HL-60/S4 treated with phorbol 12-myristate 13-acetate at 8.2 ng/mL for 4 days and 3 days (cell line): ENCODE measurements around the gene WTAP.
"Not testable (repeated sequence)": the region's sequence is repeated elsewhere in the genome, so short reads cannot be mapped to it uniquely, and the experiment has no call there.

ENCODE experiments used
- in situ Hi-C: fragments of 300-500 bp; cut with MboI; formaldehyde crosslinking; loops from 2 replicates; pipeline ENCODE4 v1.15.0; 2022; ENCODE audit warnings: low sequenced_read_pairs

The WTAP gene

DNA sequence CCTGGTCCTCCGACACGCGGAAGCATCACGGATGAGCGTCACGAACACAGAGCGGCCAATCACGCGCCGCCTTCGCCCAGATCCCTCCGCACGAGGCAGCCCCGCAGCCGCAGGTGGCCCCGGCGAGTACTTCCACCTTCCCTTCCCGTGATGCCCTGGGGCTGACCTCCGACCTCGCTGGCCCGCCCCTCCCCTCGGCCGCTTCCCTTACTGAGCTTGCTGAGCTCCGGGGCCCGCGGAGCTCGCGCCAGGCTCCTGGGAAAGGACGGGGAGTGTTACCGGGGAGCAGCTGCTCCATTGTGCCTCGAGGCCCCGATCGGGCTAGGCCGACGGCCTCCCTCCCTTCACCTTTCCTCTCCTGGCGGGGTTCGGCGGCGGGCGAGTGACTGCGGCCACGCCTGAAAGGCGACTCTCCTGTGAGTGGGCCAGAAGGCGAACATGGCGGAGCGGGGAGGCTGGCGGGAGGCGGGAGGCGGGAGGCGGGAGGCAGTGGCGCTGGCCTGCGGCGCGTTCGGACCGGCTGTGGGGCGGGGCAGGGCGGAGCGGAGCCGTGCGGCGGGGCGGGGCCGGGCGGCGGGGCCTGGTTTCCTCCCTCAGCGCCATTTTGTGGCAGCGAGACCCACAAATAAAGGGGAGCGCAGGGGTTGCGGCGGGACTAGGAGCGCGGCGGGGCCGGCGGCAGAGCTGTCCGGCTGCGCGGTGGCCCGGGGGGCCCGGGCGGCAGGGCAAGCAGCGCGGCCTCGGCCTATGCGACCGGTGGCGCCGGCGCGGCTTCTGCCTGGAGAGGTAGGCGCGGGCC is at the start of gene WTAP:
Gene WTAP, plus strand, starts transcription at position 589 of the 799 bp plus-strand sequence. CDS start 8,760 bp downstream, outside the sequence.
- in situ Hi-C loops, result no loop called here

DNA sequence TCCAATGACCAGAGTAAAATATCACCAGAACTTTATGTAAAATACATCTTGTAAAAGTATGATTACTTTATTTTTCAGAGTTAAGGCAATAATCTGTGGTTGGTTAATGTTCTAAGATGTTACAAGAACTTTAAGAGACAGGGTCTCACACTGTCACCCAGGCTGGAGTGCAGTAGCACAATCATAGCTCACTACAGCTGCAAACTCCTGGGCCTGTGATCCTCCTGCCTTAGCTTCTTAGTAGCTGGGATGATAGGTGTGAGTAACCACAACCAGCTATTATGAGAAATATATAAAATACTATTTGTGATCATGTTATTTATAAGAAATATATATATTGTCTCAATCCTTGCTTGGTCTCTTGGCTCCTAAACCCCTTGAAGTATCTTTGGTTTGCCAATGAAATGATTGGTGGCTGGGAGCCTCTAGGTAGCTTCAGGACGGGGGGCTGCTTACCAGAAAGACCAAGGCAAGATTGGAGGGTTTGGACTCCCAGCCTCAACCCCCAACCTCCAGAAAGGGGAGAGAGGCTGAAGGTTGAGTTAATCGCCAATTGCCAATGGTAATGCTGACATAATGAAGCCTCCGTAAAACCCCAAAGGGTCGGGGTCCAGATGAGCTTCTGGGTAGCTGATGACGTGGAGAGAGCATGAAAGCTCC is 49.7 kb upstream of the WTAP start:
- in situ Hi-C loops, result no loop called here

DNA sequence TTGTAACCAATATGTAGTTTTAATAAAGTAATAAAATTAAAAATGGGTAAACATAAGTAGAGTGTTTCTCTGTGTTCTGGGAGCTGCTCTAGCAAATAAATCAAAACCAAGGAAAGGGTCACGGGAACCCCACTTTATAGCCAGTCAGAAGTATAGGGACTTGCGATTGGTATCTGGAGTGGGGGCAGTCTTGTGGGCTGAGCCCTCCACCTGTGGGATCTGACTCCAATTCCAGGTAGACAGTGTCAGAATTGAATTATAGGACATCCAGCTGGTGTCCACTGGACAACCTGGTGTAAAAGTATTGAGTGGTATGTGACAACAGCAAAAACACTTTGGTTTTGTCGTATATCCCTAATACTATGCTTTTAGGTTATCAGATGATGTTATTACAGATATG is 48.7 kb upstream of the WTAP start:
- in situ Hi-C loops, result no loop called here

DNA sequence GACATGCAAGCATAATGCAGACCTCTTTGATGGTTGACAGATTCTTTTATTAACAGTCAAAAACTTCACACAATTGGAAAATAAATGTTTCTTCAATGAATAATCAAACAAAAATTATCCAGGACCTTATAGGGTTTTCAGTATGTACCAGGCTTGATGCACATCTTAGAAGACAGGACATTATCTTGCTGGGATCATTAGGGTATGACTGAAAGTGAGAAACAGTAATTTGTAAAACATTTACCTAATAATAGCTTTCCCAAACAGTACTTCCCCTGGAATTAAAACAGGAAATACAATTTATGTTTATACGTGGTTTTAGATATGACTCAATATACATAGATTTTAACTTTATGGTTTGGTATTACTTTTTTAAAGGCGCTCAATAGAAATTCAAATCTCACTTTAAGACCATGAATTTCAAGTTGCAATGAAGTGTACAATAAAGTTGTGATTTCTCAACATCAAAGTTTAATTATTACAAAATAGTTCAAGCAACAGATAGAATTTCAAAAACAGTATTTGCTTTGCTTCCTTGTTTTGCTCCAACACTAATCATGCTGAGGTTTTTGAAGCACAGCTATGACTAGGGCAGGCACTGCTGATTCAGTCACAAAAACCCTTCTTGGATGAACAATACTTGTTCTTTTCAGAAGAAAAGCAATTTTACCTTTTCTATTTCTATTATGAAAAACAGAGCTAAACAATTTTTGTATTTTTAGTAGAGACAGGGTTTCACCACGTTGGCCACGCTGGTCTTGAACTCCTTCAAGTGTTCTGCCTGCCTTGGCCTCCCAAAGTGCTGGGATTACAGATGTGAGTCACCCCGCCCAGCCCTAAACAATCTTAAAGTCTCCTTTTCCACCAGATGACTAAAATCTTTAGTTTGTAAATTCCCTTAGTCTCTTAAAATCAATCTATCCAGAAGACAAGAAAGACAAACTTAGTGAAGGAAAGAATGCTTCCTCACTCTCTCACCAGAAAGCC is 47.9 kb upstream of the WTAP start:
- in situ Hi-C loops, result no loop called here

DNA sequence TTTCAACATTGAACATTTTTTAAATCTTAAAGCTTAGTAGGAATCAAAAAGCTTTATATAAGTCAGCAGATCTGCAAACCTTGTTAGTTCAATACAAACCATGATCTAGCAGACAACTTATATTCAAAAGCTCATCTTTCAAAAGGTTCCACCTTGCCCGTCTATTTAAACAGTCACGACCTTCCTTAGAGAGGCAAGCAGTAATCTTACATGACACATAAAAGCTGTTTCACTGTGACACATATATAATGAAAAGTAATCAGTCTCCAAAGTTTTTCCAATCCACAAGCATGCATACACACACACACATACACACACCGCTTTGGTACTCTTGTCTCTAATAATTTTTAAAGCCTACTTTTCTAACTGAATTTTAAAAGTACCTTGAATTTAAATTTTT is 47.2 kb upstream of the WTAP start:
- in situ Hi-C loops, result no loop called here

DNA sequence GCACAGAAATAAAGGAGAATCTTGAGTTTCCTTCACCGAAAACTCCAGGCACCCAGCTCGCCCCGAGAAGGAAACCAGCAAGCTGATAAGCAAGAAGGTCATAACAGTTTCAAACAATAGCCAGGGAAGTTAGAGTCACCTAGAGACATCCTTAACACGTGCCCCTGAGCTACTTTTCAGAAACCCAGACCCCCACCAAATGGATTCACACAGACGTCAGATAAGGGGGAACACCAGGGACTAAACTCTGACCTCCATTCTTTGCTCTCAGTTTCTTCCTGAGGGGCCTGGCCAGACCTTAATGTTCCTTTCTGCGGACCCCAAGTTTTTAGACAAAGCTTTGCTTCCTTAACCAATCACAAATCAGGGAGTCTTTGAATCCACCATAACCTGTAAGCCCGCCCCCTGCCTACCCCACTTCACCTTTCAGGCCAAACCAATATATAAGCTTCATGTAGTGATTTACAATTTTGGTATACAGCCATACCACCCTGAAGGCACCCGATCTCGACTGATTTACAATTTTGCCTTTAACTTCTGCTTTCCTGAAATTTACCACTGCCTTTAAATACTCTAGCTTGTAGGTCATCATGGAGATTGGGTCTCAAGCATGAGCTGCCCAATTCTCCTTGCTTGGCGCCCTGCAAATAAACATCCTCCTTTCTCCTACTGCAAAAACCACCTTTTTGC is 46.0 kb upstream of the WTAP start:
- in situ Hi-C loops, result no loop called here

DNA sequence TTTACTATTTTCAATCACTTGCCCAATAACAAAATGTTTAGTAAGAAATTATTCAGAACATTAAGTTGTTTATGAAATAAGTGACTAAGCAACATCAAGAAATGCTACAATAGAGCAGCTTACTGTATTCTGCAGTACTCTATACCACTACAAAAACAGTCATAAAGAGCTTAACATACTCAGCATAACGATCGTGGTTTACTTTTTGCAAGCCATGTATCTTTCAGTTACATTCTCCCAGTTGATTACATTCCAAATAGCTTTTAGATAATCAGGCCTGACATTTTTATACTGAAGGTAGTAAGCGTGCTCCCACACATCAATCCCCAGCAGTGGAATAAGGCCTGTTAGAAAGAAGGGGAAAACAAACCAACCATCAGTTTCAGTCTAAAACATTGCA is 45.0 kb upstream of the WTAP start:
- in situ Hi-C loops, result no loop called here

DNA sequence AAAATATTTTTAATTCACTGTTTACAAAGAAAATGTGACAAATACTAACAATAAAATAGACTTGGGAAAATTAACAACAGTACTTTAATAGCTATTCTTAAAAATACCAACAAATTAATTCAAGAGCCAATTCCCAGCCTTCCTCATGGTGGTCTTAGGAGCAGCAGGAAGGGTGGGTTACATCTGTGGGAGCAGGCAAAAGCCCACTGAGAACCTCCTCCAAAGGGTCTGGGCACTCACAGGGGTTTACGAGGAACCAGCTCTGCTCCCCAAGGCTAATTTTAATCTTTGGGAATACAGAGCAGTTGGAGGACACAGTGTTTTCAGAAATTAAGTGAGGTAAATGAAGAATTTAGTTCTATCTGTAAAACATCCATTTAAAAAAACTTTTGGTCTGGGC is 44.5 kb upstream of the WTAP start:
- in situ Hi-C loops, result no loop called here

DNA sequence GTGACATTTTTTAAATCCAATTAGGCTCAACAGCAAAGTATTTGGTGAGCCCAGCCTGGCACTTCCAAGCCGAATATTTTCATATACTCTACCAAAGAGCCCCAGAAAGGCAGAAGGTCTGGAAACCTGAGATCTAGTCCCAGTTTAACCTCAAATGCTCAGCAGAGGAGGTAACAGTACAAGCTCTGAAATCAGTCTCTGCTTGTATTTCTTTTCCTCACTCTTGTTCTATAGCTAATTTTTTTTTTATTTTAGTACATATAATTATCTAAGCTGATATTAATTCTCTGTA is 43.3 kb upstream of the WTAP start:
- in situ Hi-C loops, result no loop called here

DNA sequence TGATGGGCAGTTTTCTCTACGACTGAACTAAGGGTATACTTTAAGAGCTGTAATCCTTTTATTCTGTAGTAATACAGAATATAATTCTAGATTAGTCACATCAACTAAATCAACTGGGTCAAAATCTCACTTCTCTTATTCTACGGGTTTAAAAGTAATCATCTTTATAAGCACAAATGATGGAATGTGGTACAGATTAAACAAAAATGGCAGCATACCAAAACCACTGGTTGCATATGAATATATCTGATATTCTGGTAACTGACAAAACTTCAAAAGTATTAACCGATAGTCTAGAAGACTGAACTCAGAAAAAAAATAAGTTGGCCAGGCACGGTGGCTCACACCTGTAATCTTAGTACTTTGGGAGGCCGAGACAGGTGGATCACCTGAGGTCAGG is 41.3 kb upstream of the WTAP start:
- in situ Hi-C loops, result no loop called here

DNA sequence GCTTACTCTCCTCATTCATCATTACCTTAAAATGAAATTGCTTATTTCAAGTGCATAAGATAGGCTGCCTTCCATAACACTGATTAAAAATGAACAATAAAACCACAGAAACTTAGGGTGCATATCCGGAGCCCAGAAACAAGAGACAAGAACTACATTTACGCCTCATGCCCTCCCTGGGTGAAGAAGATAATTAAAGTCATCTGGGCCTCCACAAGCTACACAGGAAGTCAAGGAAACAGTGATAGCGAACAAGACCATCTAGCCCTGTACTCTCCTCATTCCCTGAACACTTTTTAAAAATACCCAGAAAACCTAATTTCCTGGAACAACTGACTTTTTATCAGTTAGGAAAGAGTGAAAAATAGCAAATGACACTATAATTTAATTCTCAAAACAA is 40.6 kb upstream of the WTAP start:
- in situ Hi-C loops, result no loop called here

DNA sequence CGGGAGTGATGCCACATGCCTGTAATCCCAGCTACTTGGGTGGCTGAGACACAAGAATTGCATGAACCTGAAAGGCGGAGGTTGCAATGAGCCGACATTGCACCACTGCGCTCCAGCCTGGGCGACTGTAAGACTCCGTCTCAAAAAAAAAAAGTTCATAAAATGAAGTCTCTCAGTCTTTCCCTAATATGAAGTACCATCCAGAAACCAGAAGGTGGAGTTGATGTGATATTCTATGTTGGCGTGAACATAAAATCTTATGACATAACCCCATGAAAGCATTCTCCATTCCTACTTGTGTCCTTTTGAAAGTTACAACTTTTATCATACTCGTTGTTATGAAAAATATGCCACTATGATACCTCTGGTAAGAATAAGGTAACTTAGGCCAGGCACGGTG is 40.0 kb upstream of the WTAP start:
- in situ Hi-C loops, result no loop called here

DNA sequence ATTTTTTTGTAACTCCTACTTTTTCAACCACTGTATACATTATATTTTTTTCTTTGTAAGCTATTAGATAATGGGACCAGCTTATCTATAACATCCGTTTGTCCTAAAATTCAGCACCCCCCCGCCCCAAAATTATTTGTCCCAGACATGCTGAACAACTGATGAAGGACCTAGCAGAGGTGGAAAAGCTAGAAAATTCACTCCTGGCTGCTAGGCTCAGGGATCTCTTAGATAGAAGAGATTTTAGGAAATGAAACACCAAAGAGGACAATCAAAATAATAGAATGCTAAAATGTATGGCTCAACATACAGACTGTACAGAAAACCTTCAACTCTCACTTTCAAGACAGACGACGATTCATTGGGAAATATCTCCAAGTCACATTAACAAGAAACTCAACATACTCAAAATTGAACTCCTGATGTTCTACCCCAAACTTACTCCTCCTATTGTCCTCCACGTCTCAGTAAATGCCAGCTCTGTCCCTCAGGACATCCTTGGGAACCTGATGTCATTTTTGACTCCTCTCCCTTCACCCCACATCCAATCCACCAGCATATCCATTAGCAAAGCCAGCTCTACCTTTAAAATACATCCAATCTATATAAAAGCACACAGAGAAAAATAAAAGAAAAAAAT is 38.9 kb upstream of the WTAP start:
- in situ Hi-C loops, result no loop called here

DNA sequence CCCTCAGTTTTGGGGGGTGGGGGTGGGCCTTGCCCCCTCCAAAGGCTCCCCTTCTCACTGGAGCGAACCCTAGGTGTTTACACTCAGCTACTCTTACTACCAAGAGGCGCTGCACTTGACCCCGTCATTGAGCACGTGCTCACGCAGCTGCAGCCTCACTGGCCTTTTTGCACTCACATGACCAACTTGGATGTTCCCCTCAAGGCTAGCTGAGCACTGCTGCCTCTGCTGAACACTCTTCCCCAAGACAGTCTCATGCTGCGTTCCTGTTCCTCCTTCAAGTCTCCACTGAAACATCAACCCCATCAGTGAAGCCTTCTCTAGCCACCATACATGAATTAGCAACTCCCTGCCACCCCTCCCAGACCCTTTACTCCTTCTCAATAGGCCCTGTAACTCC is 38.3 kb upstream of the WTAP start:
- in situ Hi-C loops, result no loop called here

DNA sequence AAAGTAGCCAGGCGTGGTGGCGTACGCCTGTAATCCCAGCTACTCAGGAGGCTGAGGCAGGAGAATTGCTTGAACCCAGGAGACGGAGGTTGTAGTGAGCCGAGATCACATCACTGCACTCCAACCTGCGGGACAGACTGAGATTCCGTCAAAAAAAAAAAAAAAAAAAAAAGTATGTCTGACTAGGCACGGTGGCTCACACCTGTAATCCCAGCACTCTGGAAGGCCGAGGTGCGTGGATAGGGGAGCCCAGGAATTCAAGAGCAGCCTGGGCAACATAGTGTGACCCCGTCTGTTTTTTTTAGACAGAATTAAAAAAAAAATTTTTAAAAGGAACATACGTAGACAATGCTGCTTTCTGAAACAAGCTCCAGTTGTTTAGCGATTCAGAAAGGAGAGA is 37.2 kb upstream of the WTAP start:
- in situ Hi-C loops, result not testable (repeated sequence)

DNA sequence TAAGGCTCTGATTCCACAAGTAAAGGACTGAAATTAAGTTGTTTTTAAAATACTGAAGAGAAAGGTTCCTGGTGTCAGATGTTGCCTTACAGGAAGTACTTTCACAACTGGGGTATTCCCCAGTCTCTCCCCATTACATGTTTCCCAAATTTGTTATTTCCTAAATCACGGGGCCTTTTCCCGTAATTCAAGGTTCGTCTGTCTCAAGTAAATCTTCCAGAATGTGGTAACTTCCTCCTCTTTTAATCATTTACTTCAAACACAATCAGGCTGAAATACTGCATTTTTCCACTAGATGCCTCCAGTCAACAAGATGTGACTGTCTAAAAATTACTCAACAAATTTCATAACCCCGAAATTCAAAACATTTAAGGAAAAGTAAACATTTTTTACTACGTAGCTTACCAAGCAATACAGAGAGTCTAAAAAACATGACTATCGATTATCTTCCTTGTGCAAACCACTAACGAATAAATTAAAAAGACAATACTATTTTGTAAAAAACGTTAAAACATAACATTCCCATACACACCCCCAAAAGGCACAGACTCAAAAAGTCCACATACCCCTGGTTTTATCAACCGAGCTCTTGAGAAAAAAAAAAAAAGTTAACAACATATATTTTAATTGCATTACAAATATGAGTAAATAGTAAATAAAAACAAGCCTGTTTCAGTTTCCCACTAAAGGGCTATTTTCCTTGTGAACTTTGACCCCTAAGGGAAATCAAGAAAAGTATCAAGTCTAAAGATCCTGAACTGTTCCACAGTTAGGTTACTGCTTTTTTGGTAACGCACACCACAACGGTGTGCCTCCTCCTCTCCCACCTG is 36.0 kb upstream of the WTAP start:
- in situ Hi-C loops, result no loop called here

DNA sequence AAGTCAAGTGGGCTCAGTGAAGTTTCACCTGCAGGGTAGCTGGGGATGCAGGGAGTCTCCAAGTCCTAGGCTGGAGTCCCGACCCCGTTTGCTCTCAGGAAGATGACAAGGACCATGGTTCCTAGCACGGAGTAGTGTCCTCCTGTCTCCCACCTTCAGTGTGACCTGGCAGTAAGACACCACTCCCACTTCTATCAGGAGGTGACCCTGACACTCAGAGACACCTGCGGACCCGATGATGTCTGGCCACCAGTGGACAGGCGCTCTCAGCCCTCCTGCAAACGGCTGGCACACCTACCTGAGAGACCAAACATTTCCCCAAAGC is 35.4 kb upstream of the WTAP start:
- in situ Hi-C loops, result no loop called here

DNA sequence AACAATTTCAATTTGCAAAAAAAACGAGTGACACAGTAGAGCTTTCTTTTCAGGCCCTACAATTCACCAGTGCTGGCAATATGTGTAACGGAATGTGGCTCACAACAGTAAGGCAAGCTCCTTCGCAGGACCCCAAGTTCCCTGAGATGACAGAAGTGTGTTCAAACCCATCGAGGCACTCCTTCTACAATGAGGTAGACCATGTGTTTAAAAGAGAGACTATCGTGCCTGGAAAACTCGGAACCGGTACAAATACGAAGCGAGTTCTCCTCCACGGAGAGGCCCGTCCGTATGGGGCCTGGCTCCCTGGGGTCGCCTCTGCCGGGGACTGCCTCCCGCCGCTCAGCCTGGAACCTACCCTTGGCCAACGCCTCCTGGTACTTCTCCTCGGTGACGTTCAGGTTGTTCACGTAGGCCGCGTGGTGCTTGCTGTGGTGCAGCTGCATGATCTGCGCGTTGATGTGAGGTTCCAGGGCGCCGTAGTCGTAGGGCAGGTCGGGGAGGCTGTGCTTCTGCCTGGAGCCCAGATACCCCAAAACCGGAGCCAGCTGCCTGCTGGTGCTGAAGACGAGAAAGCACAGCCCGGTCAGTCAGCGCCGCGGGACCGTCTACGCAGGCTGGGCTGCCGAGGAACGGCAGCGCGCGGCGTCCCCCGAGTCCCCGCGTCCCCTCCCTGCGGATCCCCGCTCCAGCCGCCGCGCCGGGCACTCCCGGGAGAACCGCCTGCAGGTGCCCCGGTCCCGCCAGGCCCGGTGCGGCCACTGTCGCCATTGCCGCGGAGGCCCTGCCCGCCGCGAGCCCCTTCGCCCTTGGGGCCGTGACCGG is 34.8 kb upstream of the WTAP start:
- in situ Hi-C loops, result no loop called here
